GM19328 (cell line): ENCODE data around the gene CACNA1S.

ENCODE experiments used
- ATAC-seq: cut with Tn5 transposase; IDR thresholded peaks from one replicate; pipeline ENCODE4 v1.9.1; 2021; ENCODE audit warnings: mild to moderate bottlenecking, moderate library complexity; ENCODE audit not compliant: unreplicated experiment

Gene CACNA1S

GRCh38 chr1:201038186-201038876 lies 73.9 kb downstream of the CACNA1S start:
- ATAC-seq: no peak

- ATAC-seq: no peak
Observed at GRCh38 chr1:201036188-201036842, 75.9 kb downstream of the CACNA1S start.

GRCh38 chr1:201034671-201035070 lies 77.6 kb downstream of the CACNA1S start:
- ATAC-seq: no peak

- ATAC-seq: no peak
Observed at GRCh38 chr1:201032408-201032807, 79.8 kb downstream of the CACNA1S start.

- no peak for ATAC-seq
Observed at GRCh38 chr1:201028461-201028889, 83.8 kb downstream of the CACNA1S start.

DNA sequence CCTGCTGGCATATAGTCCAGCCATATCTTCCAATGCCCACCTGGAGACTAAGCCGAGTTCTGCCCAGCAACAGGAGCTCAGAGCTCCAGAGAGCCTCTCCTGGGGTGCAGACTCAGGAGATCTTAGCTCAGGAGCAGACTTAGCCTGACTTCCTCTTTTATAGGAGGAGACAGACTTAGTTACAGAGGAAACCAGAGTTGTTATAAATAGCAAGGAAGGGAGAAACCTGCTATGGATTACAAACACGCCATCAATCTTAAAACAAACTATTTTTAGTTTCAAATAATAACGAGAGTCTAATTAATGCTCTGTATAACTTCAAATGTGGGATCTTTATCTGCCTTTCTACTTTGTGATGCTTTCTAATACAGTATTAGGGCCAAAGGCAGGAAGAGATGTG lies 85.4 kb downstream of the CACNA1S start:
- ATAC-seq: no peak

DNA sequence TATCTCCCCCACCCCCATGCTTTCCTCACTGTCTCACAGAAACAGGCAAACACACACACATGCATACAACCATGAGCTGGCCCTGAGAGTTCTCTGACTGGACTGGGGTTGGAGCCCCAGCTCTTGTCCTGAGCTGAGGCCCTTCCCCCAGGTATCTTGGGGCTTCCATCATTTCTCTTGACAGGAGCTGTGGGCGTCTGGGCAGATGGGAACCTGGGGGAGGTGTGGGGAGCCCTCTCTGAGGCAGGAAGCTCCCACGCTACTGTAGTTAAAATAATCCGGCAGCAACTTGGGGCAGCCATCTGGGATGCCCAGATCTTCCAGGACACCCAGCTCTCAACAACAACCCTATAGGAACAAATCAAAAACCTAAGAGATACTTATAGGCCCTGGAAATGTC lies 86.0 kb downstream of the CACNA1S start:
- ATAC-seq: no peak

- no peak for ATAC-seq
Observed at GRCh38 chr1:201025571-201026002, 86.6 kb downstream of the CACNA1S start.

GRCh38 chr1:201024625-201024998 lies 87.6 kb downstream of the CACNA1S start:
- ATAC-seq: no peak

GRCh38 chr1:201023920-201024624 lies 88.2 kb downstream of the CACNA1S start:
- no peak for ATAC-seq

GRCh38 chr1:201023517-201023902 lies 88.7 kb downstream of the CACNA1S start, which contains the start of gene KIF21B:
Gene KIF21B, minus strand, starts transcription at chr1:201023714. Its CDS starts 331 bp downstream, at chr1:201023383.
- peak; percentile 70 for ATAC-seq

DNA sequence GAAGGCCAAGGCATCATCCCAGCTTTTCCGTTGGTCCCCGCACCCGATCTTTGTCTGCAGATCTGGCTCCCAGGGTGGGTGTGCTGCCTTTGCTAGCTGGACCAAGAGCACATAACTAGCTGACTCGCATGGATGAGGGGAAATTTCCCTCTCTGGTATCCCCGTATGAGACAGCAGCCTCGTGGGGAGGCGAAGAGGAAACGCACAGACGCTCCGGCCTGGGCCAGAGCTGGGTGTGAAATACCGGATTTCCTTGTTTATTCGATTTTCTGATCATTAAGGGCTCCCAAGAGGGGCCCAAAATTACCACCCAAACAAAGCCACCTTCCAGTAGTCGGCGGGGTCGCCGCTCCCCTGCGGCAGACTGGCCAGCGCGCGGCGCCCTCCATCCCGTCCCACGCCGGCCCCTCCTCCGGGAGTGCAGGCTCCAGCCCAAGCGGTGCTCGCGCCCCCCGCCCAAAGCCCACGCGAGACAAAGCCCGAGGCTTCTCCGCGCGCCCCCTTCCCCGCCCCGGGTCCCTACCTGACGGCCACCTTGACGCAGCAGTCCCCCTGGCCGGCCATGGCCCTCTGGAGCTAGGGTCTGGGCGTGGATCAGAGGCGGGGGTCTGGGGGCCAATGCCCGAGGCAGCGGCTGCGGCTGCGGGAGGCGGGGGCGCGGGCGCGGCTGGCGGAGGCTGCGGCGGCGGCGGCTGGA lies 89.3 kb downstream of the CACNA1S start:
- ATAC-seq: no peak

- ATAC-seq: no peak
Observed at GRCh38 chr1:201022493-201022819, 89.8 kb downstream of the CACNA1S start.

GRCh38 chr1:201021630-201022492 lies 90.4 kb downstream of the CACNA1S start:
- no peak for ATAC-seq

GRCh38 chr1:201020721-201021629 lies 91.3 kb downstream of the CACNA1S start:
- ATAC-seq: no peak

GRCh38 chr1:201020040-201020591 lies 92.1 kb downstream of the CACNA1S start:
- no peak for ATAC-seq

DNA sequence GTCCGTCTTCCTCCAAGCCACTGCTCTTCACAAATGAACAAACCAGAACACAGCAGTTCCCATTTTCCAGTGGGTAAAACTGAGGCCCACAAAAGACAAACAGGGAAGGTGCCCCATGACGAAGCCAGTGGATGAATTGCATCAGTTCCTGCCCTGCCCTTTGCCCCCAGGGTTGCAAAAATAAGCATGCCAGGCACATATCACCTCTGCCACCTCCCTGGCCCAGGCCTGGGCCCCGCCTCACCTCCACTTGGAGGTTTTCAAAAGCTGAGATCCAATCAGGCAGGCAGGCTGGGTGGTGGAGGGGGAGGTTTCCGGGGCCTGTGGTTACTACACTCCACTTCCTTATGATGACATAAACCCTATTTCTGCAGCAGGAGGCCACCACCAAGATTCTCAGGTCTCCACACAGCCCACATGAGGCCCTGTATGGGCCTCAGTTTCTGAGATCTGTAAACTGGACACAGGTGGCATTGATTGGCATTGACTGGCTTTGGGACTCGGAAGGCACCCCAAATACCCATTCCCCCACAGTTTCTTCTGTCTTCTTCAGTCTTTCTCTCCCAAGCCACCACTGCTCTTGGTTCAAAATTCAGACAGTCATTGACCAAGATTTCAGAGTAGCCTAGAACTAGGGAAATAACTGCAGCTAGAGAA lies 92.8 kb downstream of the CACNA1S start:
- ATAC-seq: peak; percentile 54

DNA sequence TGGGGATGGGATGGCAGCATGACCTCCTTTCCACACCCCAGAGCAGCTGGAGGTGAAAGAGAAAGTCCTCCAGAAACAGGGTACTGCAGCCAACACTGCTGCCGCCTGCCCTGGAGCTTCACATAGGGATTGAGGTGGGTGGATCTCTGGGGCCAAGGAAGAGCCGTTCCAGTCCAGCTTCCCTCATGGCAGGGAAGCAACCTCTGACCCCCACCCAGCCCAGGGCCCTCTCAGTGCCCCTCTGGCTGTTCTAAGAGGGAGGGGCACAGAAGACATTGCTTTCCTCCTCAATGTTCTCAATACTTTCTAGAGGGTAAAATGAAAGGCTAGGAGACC lies 94.4 kb downstream of the CACNA1S start:
- no peak for ATAC-seq
